GM10266 (cell line): Measurements from ENCODE around the gene LINC01488.

ENCODE experiments used
- DNase-seq: peaks from one replicate; pipeline ENCODE4 v3.0.0; 2012; ENCODE audit errors: extremely low spot score
- CTCF ChIP-seq: IDR thresholded peaks from 2 replicates; pipeline ENCODE4 v1.5.1; 2012; ENCODE audit warnings: mild to moderate bottlenecking, low read depth; ENCODE audit not compliant: control insufficient read depth, insufficient read depth; ENCODE audit errors: missing control alignments

LINC01488 gene

GRCh38 chr11:69496631-69497220 lies 15.3 kb downstream of the LINC01488 start:
- DNase-seq = no peak
- no peak for TF ChIP-seq CTCF

DNA sequence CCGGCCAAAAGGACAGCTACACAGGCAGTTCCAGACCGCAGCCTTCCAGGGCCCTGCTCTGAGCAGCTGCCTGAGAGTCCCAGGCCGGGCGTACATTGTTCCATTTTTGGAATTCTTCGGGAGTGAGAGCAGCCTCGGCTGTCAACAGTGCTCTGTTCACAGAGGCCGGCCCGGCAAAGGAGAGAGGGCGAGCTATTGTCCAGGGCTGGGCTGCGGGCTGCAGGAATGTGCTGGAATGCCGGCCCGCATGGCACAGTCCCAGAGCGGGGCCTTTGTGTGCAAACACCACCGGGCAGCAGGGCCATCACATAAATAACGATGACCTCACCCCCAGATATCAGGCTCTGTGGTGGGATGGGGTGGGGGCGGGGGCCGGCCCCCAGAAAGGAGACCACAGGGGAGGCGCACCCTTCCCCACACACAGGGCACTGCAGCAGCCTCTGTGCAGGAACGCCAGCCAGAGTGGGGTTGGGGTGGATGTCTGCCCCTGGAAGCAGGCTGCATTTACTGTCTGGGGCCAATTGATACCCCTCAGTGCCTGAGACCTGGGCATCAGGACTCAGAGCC lies 15.8 kb downstream of the LINC01488 start:
- TF ChIP-seq CTCF = no peak
- DNase-seq = no peak

- no peak for DNase-seq
- no peak for TF ChIP-seq CTCF
Measured at GRCh38 chr11:69498614-69499175, 17.2 kb downstream of the LINC01488 start.

GRCh38 chr11:69499186-69499917 lies 17.9 kb downstream of the LINC01488 start:
- no peak for DNase-seq
- no peak for TF ChIP-seq CTCF

GRCh38 chr11:69499918-69500284 lies 18.4 kb downstream of the LINC01488 start:
- no peak for TF ChIP-seq CTCF

DNA sequence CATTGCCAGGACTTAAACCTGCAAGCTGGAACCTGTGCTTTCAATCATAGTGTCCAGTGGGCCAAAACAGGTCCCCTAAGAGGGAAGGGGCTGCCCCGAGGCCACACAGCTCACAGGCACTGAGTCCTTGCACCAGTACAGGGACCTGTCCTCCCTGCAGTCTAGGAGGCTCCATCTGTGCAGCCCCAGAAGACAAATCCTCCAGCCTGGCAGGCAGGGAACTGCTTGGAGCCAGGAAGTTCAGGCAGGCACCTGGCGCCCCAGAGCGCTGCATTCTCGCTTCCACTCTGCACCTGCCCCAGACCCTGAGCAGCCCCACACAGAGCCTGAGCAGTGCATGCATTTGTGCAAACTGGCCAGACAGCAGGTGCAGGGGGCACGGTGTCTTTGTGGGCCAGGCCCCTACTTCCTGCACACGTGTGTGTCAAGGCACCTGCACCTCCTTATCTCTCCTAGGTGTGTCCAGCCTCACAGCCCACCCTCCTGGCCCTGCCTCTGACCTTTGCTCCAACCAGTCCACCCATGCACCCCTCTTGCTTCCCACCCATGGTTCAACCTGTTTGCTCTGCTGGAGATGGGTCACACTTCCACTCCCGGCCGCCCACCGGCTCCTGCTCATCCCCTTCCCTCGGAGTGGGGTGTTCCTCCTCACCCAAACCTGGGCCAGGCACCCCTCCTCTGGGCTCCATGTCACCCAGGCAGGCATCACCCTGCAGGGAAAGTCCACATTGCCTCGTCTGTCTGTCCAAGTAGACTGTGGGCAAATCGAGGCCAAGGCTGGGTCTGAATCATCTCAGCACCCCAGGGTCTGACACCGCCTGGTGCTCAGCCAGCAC lies 19.0 kb downstream of the LINC01488 start:
- DNase-seq = no peak
- TF ChIP-seq CTCF = no peak

More at GRCh38 chr11:69499918-69500284, 18.4 kb downstream of the LINC01488 start:
- no peak for DNase-seq
